Fibroblast of the conjunctiva (primary cell): ENCODE results near the gene RAB1B.
A peak's percentile ranks its signal among the peaks of the same experiment; 100 is the strongest.
"Not testable (repeated sequence)": the region's sequence is repeated elsewhere in the genome, so short reads cannot be mapped to it uniquely, and the experiment has no call there.

Experiments used
- DNase-seq: peaks from one replicate; pipeline ENCODE4 v3.0.0-alpha.2; 2010; ENCODE audit warnings: low read depth

RAB1B gene

GRCh38 chr11:66267379-66268243, 828 bp upstream of the RAB1B start:
- DNase-seq, result peak; percentile 79

GRCh38 chr11:66268952-66269905, 790 bp downstream of the RAB1B start:
- DNase-seq, result no peak

GRCh38 chr11:66271816-66272215, 3.4 kb downstream of the RAB1B start:
- DNase-seq, result no peak

GRCh38 chr11:66272596-66272995, 4.2 kb downstream of the RAB1B start:
- no peak for DNase-seq

- DNase-seq, result no peak
Observed at GRCh38 chr11:66274219-66274618, 5.8 kb downstream of the RAB1B start.

- no peak for DNase-seq
Observed at GRCh38 chr11:66275396-66275795, 7.0 kb downstream of the RAB1B start.

- DNase-seq, result no peak
Observed at GRCh38 chr11:66275984-66276612, 7.7 kb downstream of the RAB1B start.

GRCh38 chr11:66276619-66277018, 8.2 kb downstream of the RAB1B start:
- not testable (repeated sequence) for DNase-seq

- DNase-seq, result not testable (repeated sequence)
Observed at GRCh38 chr11:66277064-66277463, 8.6 kb downstream of the RAB1B start.

GRCh38 chr11:66277471-66278362, 9.3 kb downstream of the RAB1B start, which contains the start of gene CNIH2:
Gene CNIH2 (plus strand): TSS chr11:66278175. CDS start chr11:66278457, 282 bp downstream.
- no peak for DNase-seq

GRCh38 chr11:66278363-66279091, 10.1 kb downstream of the RAB1B start:
- DNase-seq, result no peak

GRCh38 chr11:66279092-66279734, 10.8 kb downstream of the RAB1B start:
- DNase-seq, result no peak

GRCh38 chr11:66280428-66280827, 12.0 kb downstream of the RAB1B start:
- no peak for DNase-seq

GRCh38 chr11:66281001-66281400, 12.6 kb downstream of the RAB1B start:
- no peak for DNase-seq

- DNase-seq, result no peak
Observed at GRCh38 chr11:66281776-66282467, 13.5 kb downstream of the RAB1B start.

GRCh38 chr11:66282468-66283455, 14.3 kb downstream of the RAB1B start:
- peak; percentile 94 for DNase-seq

GRCh38 chr11:66283461-66284105, 15.1 kb downstream of the RAB1B start:
- no peak for DNase-seq
